ENCODE results near the gene GAL3ST2.
A peak's percentile ranks its signal among the peaks of the same experiment; 100 is the strongest.

GRCh38 chr2:241788572-241788971 lies 11.9 kb downstream of the GAL3ST2 start:
- TF ChIP-seq, protein P1, sequence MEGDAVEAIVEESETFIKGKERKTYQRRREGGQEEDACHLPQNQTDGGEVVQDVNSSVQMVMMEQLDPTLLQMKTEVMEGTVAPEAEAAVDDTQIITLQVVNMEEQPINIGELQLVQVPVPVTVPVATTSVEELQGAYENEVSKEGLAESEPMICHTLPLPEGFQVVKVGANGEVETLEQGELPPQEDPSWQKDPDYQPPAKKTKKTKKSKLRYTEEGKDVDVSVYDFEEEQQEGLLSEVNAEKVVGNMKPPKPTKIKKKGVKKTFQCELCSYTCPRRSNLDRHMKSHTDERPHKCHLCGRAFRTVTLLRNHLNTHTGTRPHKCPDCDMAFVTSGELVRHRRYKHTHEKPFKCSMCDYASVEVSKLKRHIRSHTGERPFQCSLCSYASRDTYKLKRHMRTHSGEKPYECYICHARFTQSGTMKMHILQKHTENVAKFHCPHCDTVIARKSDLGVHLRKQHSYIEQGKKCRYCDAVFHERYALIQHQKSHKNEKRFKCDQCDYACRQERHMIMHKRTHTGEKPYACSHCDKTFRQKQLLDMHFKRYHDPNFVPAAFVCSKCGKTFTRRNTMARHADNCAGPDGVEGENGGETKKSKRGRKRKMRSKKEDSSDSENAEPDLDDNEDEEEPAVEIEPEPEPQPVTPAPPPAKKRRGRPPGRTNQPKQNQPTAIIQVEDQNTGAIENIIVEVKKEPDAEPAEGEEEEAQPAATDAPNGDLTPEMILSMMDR (conservative IDR thresholded peaks at IDR 0.05; ENCODE audit: low read length) = 0 out of 2 replicates have a peak, but pooled peaks have one; percentile 20
- TF ChIP-seq EZH2phosphoT487 (IDR thresholded peaks at IDR 0.05; ENCODE audit: borderline replicate concordance, low read depth, low read length) = no peak
